Uterus (tissue), 2 donors: ENCODE results near the gene FBXW7.

ENCODE experiments used
- POLR2A ChIP-seq, 2 donors: fragments of 450-650 bp; IDR thresholded peaks; one replicate each; pipeline ENCODE4 v1.6.1; 2016; ENCODE audit warnings: antibody characterized with exemption in 2 of 2, mild to moderate bottlenecking in 1 of 2, moderate library complexity in 1 of 2
- TF ChIP-seq, protein P1 (sequence below), 4 experiments: fragments of 200-600 bp in 2 of 4; fragments of 450-650 bp in 2 of 4; sonication (generic) in 2 of 4; IDR thresholded peaks; one replicate each; pipeline ENCODE4 v1.5.1; 2016 to 2019; ENCODE audit warnings: antibody characterized with exemption in 4 of 4, mild to moderate bottlenecking in 2 of 4, moderate library complexity in 1 of 4

GRCh38 chr4:152299553-152299952 is 236.3 kb downstream of the FBXW7 start:
- TF ChIP-seq, protein P1, sequence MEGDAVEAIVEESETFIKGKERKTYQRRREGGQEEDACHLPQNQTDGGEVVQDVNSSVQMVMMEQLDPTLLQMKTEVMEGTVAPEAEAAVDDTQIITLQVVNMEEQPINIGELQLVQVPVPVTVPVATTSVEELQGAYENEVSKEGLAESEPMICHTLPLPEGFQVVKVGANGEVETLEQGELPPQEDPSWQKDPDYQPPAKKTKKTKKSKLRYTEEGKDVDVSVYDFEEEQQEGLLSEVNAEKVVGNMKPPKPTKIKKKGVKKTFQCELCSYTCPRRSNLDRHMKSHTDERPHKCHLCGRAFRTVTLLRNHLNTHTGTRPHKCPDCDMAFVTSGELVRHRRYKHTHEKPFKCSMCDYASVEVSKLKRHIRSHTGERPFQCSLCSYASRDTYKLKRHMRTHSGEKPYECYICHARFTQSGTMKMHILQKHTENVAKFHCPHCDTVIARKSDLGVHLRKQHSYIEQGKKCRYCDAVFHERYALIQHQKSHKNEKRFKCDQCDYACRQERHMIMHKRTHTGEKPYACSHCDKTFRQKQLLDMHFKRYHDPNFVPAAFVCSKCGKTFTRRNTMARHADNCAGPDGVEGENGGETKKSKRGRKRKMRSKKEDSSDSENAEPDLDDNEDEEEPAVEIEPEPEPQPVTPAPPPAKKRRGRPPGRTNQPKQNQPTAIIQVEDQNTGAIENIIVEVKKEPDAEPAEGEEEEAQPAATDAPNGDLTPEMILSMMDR (IDR thresholded peaks at IDR 0.05) = no peak
- TF ChIP-seq POLR2A (IDR thresholded peaks at IDR 0.05) = no peak
